H9 (cell line): ENCODE measurements around the gene PPP1R9A. TPM values are rescaled to one million over a fixed set of nuclear protein-coding genes. Genes with fewer than 3 reads are reported as not detected.

Experiments
- DNase-seq: peaks from one replicate; pipeline ENCODE4 v3.0.0-alpha.2; 2017
- H2AFZ ChIP-seq: one replicate; pipeline ENCODE4 v1.6.1; 2013; ENCODE audit warnings: mild to moderate bottlenecking, low read length, control low read depth, moderate library complexity
- H2AK5ac ChIP-seq: 2 replicates; pipeline ENCODE4 v1.6.1; 2013; ENCODE audit warnings: low read length, control low read depth, mixed read lengths; ENCODE audit not compliant: insufficient read length
- H2BK120ac ChIP-seq: one replicate; pipeline ENCODE4 v1.6.1; 2013; ENCODE audit warnings: low read depth, mild to moderate bottlenecking, low read length, control low read depth, inconsistent platforms; ENCODE audit not compliant: poor library complexity, severe bottlenecking
- H2BK12ac ChIP-seq: 2 replicates; pipeline ENCODE4 v1.6.1; 2013; ENCODE audit warnings: low read length, control low read depth, mixed read lengths, low read depth; ENCODE audit not compliant: insufficient read length
- H2BK15ac ChIP-seq: 2 replicates; pipeline ENCODE4 v1.6.1; 2013; ENCODE audit warnings: low read depth, low read length, control low read depth
- H2BK20ac ChIP-seq: one replicate; pipeline ENCODE4 v1.6.1; 2013; ENCODE audit warnings: low read depth, mild to moderate bottlenecking, low read length, control low read depth, inconsistent platforms; ENCODE audit not compliant: poor library complexity, severe bottlenecking
- H2BK5ac ChIP-seq: 2 replicates; pipeline ENCODE4 v1.6.1; 2013; ENCODE audit warnings: low read length, control low read depth, mixed read lengths; ENCODE audit not compliant: insufficient read length
- H3K14ac ChIP-seq: 2 replicates; pipeline ENCODE4 v1.6.1; 2013; ENCODE audit warnings: low read length, control low read depth; ENCODE audit not compliant: insufficient read depth
- H3K18ac ChIP-seq: 2 replicates; pipeline ENCODE4 v1.6.1; 2013; ENCODE audit warnings: low read depth, mild to moderate bottlenecking, mixed read lengths, low read length, control low read depth; ENCODE audit not compliant: insufficient read length
- H3K23ac ChIP-seq: 2 replicates; pipeline ENCODE4 v1.6.1; 2013; ENCODE audit warnings: low read length, control low read depth, mixed read lengths, low read depth; ENCODE audit not compliant: insufficient read length
- H3K23me2 ChIP-seq: 2 replicates; pipeline ENCODE4 v1.6.1; 2013; ENCODE audit warnings: low read depth, mild to moderate bottlenecking, mixed read lengths, low read length, control low read depth; ENCODE audit not compliant: insufficient read length, poor library complexity, severe bottlenecking
- H3K27ac ChIP-seq: 2 replicates; pipeline ENCODE4 v1.5.1; 2013; ENCODE audit warnings: low read length, control low read depth, mixed read lengths, low read depth; ENCODE audit not compliant: insufficient read length
- H3K27me3 ChIP-seq: 2 replicates; pipeline ENCODE4 v1.6.1; 2013; ENCODE audit warnings: low read length, control low read depth, inconsistent platforms; ENCODE audit not compliant: insufficient read depth
- H3K4ac ChIP-seq: 2 replicates; pipeline ENCODE4 v1.6.1; 2013; ENCODE audit warnings: low read depth, mild to moderate bottlenecking, control low read depth, inconsistent platforms, low read length, moderate library complexity
- H3K4me1 ChIP-seq: 2 replicates; pipeline ENCODE4 v1.6.1; 2013; ENCODE audit warnings: low read length, control low read depth, inconsistent platforms; ENCODE audit not compliant: insufficient read depth
- H3K4me2 ChIP-seq: 2 replicates; pipeline ENCODE4 v1.6.1; 2013; ENCODE audit warnings: low read length, control low read depth, mixed read lengths; ENCODE audit not compliant: insufficient read length, insufficient read depth
- H3K56ac ChIP-seq: 2 replicates; pipeline ENCODE4 v1.6.1; 2013; ENCODE audit warnings: low read depth, mild to moderate bottlenecking, mixed read lengths, low read length, control low read depth; ENCODE audit not compliant: insufficient read length
- H3K79me1 ChIP-seq: 2 replicates; pipeline ENCODE4 v1.6.1; 2013; ENCODE audit warnings: low read depth, mild to moderate bottlenecking, moderate library complexity, low read length, control low read depth, inconsistent platforms; ENCODE audit not compliant: insufficient read depth, poor library complexity, severe bottlenecking
- H3K79me2 ChIP-seq: 2 replicates; pipeline ENCODE4 v1.6.1; 2013; ENCODE audit warnings: low read length, control low read depth, inconsistent platforms; ENCODE audit not compliant: insufficient read depth
- H3K9ac ChIP-seq: 2 replicates; pipeline ENCODE4 v1.6.1; 2013; ENCODE audit warnings: low read length, control low read depth, mixed read lengths; ENCODE audit not compliant: insufficient read length; ENCODE audit errors: extremely low read depth
- H3K9me3 ChIP-seq: one replicate; pipeline ENCODE4 v1.6.1; 2013; ENCODE audit warnings: low read depth, low read length, inconsistent platforms; ENCODE audit not compliant: control insufficient read depth
- H3T11ph ChIP-seq: one replicate; pipeline ENCODE4 v1.6.1; 2013; ENCODE audit warnings: mild to moderate bottlenecking, low read length, control low read depth, inconsistent platforms
- H4K20me1 ChIP-seq: one replicate; pipeline ENCODE4 v1.6.1; 2013; ENCODE audit not compliant: control insufficient read depth, insufficient read length, insufficient read depth
- H4K5ac ChIP-seq: 2 replicates; pipeline ENCODE4 v1.6.1; 2013; ENCODE audit warnings: low read depth, mild to moderate bottlenecking, mixed read lengths, low read length, control low read depth; ENCODE audit not compliant: insufficient read length
- H4K8ac ChIP-seq: replicated peaks from 2 replicates; pipeline ENCODE4 v1.6.1; 2013; ENCODE audit warnings: low read length, control low read depth, mixed read lengths, low read depth; ENCODE audit not compliant: insufficient read length
- H4K91ac ChIP-seq: 2 replicates; pipeline ENCODE4 v1.6.1; 2013; ENCODE audit warnings: low read depth, mild to moderate bottlenecking, moderate library complexity, mixed read lengths, low read length, control low read depth; ENCODE audit not compliant: insufficient read length
- H3K27ac Mint-ChIP-seq, 3 experiments: 2 replicates in 2 of 3; 3 replicates in 1 of 3; pipeline ENCODE4 v1.8.0; 2020 to 2021; ENCODE audit warnings: mixed read lengths in 3 of 3, mild to moderate bottlenecking in 1 of 3, moderate library complexity in 1 of 3
- H3K27me3 Mint-ChIP-seq: 2 replicates; pipeline ENCODE4 v1.8.0; 2021; ENCODE audit warnings: low read depth, mild to moderate bottlenecking, moderate library complexity, mixed read lengths
- H3K36me3 Mint-ChIP-seq, 3 experiments: 2 replicates in 2 of 3; 3 replicates in 1 of 3; pipeline ENCODE4 v1.8.0; 2020 to 2021; ENCODE audit warnings: low read depth in 3 of 3, mixed read lengths in 3 of 3; ENCODE audit not compliant: insufficient read depth in 1 of 3
- H3K4me1 Mint-ChIP-seq, 2 experiments: 2 replicates each; pipeline ENCODE4 v1.8.0; 2020; ENCODE audit warnings: mixed read lengths in 2 of 2
- H3K4me3 Mint-ChIP-seq, 2 experiments: 2 replicates in 1 of 2; 3 replicates in 1 of 2; pipeline ENCODE4 v1.8.0; 2020 to 2021; ENCODE audit warnings: mild to moderate bottlenecking in 2 of 2, mixed read lengths in 2 of 2, moderate library complexity in 1 of 2
- H3K9me3 Mint-ChIP-seq, 2 experiments: 2 replicates in 1 of 2; 3 replicates in 1 of 2; pipeline ENCODE4 v1.8.0; 2020; ENCODE audit warnings: mild to moderate bottlenecking in 2 of 2, mixed read lengths in 2 of 2, moderate library complexity in 1 of 2
- WGBS: extraction: QIAGEN DNeasy Blood & Tissue Kit; methylation state at CpG from one replicate; pipeline ENCODE4 v1.1.7; 2013; ENCODE audit warnings: missing lambda C conversion rate, low lambda C conversion rate, mixed read lengths; ENCODE audit not compliant: insufficient read length; ENCODE audit errors: extremely low coverage; 5-methylcytosine and 5-hydroxymethylcytosine counted together
- total RNA-seq: library from RNA; stranded (reverse); gene quantifications from 2 replicates; pipeline ENCODE4 v1.2.1, GENCODE V29; 2021
- TF ChIP-seq, protein P1 (sequence below): fragments of 200-600 bp; sonication (generic); conservative IDR thresholded peaks from 3 replicates; pipeline ENCODE4 v1.8.0; 2021; ENCODE audit warnings: antibody characterized with exemption, mild to moderate bottlenecking

PPP1R9A gene
- total RNA-seq, 1 experiment from 2014 or later, result 17.0 TPM

DNA sequence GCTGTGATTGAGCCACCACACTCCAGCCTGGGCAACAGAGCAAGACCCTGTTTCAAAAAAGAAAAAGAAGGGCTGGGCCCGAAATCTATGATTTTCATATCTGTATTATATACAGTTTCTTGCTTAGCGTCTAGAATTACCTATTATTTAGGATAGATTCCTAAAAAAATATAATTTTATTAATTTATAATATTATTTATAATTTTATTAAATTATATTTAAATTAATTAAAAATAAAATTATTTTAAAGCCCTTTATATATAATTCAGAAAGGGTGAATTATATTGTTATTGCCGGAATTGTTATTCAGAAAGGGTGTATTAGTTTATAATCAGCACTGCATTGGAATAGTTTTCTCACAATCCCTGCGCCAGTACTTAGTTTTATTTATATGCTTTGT is 14.5 kb downstream of the PPP1R9A start:
- no peak overlapping the region for H3K4me2 ChIP-seq
- no peak overlapping the region for H3K27ac Mint-ChIP-seq

More for the DNA sequence above, 14.5 kb downstream of the PPP1R9A start:
- Histone ChIP-seq H3K56ac (no peak overlapping the region), H3K4me1 (no peaks in the 10 kb centered on the region), H3K79me2 (peaks cover 2% of the 10 kb centered on the region; the same call in 1 of the 2 replicates), H3K4ac (no peak overlapping the region), H3K23me2 (no peaks in the 10 kb centered on the region), H4K8ac (no peak overlapping the region), H3K23ac (no peak overlapping the region), H4K91ac (no peak overlapping the region), H2BK5ac (no peak overlapping the region), H3K27ac (no peak overlapping the region), H3K14ac (no peak overlapping the region), H2AFZ (no peak overlapping the region), H2BK120ac (no peak overlapping the region), H2BK12ac (no peak overlapping the region), H2BK15ac (no peak overlapping the region), H2AK5ac (no peak overlapping the region), H2BK20ac (no peak overlapping the region), H4K5ac (no peak overlapping the region), H3K79me1 (no peaks in the 10 kb centered on the region), H3K18ac (no peak overlapping the region), H4K20me1 (no peaks in the 10 kb centered on the region), H3K9me3 (no peaks in the 10 kb centered on the region), H3K9ac (no peak overlapping the region), H3T11ph (no peak overlapping the region), H3K27me3 (no peaks in the 10 kb centered on the region)
- DNase-seq, result no peak
- TF ChIP-seq, protein P1, sequence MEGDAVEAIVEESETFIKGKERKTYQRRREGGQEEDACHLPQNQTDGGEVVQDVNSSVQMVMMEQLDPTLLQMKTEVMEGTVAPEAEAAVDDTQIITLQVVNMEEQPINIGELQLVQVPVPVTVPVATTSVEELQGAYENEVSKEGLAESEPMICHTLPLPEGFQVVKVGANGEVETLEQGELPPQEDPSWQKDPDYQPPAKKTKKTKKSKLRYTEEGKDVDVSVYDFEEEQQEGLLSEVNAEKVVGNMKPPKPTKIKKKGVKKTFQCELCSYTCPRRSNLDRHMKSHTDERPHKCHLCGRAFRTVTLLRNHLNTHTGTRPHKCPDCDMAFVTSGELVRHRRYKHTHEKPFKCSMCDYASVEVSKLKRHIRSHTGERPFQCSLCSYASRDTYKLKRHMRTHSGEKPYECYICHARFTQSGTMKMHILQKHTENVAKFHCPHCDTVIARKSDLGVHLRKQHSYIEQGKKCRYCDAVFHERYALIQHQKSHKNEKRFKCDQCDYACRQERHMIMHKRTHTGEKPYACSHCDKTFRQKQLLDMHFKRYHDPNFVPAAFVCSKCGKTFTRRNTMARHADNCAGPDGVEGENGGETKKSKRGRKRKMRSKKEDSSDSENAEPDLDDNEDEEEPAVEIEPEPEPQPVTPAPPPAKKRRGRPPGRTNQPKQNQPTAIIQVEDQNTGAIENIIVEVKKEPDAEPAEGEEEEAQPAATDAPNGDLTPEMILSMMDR, result no peak
- no CpG with 5 or more reads among the region's 4 CpGs for WGBS
- H3K4me1 Mint-ChIP-seq, result no peaks in the 10 kb centered on the region
- H3K9me3 Mint-ChIP-seq, result no peaks in the 10 kb centered on the region
- H3K36me3 Mint-ChIP-seq, result peaks cover 2 to 5% (median 4%) of the 10 kb centered on the region in 3 experiments; a peak in 4 of 7 replicates
- no peak overlapping the region for H3K4me3 Mint-ChIP-seq
- H3K27me3 Mint-ChIP-seq, result no peaks in the 10 kb centered on the region
